Measurements from ENCODE around the gene GIMAP8.
"Not testable (repeated sequence)": the region's sequence is repeated elsewhere in the genome, so short reads cannot be mapped to it uniquely, and the experiment has no call there.

GRCh38 chr7:150484071-150484470 is 33.6 kb downstream of the GIMAP8 start:
- not testable (repeated sequence) for TF ChIP-seq POLR2A, CTCF, POLR2AphosphoS5 (IDR thresholded peaks at IDR 0.05)
